TTC549 (cell line): ENCODE results near the gene GPER1.
"Not testable (repeated sequence)": the region's sequence is repeated elsewhere in the genome, so short reads cannot be mapped to it uniquely, and the experiment has no call there.

ENCODE experiments used
- FAIRE-seq: peaks from 2 replicates; lab custom pipeline; 2012; peaks lifted over from hg19 to GRCh38; lab: Jason Lieb, UNC

GPER1 gene

DNA sequence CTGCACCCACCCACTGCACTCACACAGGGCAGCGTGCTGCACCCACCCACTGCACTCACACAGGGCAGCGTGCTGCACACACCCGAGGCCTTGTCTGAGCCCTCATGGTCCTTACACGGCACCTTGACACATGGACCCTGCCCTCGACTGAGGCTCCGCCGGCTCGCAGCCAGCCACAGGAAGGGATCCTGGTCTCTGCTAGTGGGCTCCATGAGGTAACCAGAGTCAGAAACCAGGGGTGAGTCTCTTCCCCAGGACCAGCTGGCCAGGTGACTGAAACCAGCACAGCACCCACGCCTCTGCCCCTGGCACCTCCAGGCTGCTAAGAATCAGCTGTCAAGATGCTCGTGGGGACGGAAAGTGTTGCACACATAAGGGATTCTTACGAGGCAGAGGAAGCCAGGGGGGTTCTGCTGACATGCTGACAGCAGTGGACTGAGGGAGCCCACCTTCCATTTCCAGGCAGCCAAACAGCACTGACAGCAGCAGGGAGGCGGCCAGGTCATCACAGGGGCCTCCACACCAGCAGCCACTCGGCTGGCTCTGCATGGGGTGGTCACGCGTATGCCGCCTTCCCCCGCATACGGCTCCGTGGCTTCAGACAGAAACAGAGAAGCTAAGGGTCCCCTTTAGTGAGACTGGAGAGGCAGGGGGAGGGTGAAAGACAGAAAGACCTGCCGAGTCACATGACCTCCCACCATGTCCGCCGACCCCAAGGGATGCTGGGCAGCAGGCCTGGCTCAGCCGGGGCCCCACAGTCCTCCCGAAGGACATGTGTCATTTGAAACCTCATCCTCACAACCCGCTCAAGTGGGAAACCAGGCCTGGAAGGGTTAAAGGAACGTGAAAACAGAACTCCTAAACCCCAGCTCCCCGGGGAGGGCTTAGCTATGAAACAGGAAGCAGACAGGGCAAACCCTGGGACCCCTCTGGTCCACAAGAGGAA lies 34.2 kb downstream of the GPER1 start:
- no peak for FAIRE-seq

DNA sequence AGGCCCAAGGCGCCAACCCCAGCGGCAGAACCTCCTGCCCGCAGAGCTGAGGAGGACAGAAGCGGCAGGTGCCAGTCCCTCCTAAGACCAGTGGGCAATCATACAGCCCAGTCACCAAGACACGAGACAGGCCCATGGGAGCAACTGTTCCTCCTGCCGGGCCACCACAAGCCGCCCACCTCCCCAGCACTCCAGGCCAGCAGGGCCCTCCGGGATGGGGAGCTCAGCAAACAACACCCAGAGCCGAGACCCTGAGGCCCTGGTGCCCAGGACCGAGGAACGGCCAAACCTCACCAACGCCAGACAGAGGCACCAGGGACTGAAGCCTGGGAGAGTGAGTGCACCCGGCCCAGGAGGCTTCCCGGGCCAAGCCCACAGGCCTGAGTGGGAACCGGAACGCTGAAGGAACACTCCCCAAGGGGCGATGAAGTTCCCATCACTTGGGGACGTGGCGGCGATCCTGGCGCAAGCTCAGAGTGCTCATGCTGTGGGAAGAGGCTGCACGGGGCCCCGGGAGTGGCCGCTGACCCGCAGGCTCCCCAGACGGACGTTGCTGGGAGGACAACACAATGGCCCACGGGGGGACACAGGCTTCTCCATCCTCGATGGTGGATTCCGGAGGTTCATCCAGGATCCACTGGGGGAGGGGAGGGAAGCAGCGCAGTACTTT lies 35.1 kb downstream of the GPER1 start:
- FAIRE-seq, result no peak

DNA sequence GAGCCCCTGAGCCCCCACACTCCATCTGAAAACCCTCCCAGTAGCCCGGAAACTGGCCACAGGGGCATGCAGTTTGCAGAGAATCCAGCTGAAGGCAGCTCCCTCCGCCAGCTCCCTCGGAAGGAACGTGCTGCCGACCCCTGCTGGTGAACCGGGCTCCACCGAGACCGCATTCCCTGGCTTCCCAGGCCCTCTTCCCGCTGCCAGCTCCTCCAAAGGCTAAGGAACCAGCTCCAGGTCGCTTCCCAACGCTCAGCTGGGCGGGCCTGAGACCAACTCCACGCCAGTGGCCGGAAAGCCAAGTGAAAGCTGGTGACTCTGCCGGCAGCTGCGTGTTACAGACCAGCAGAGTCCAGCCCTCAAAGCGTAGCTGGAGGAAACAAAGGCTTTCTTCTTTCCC lies 35.8 kb downstream of the GPER1 start:
- FAIRE-seq, result no peak

DNA sequence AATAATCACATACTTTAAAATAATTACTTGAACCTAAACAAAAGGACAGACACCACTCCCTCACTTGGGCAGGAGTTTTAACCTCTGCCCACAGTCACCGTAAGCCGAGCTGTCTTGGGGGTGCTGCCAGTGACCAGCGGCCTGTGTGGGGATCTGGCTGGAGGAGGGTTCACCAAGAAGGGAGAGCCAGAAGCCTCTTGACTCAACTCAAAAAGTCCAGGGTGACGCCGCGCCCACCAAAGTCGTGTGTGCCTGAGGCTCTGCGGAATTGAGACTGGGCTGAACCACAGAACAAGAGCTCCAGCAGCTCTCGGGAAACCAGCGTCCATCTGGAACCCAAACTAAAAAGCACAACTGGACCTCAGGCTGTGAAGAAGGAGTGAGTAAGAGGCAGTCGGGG lies 36.3 kb downstream of the GPER1 start:
- no peak for FAIRE-seq

DNA sequence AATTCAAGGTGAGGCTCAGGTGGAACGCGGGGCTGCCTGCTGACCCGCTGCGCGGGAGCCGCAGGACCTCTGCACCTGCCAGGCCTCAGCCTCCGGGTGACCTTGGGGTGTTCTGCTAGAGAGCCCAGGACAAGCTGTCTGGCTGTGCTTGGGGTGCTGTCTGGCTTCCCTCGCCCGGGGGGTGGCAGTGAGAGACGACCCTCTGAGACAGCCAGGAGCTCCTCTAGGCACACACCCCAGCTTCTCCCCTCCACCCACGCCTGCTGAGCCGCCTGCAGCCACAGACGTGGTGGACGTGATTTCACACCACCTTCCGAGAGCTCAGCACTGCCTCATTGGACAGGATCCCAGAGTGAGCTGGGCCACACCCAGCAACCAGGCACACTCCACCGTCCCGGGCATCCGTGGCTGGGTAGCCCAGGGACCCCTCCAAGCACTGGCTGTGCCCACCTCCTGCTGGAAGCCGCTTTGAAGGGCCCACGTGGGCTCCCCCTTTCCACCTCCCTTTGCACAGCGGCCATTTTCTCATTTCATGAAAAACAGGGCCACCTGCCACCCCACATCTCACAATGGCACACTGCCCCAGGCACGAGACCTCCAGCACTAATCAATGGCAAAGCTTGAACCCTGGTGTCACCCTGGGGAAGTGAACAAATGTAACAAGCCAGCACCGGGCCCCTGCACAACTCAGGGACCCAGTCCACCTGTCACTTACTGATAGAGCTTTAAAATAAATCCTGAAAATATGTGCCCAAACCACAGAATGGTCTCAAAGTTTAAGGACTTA lies 37.1 kb downstream of the GPER1 start:
- no peak for FAIRE-seq

DNA sequence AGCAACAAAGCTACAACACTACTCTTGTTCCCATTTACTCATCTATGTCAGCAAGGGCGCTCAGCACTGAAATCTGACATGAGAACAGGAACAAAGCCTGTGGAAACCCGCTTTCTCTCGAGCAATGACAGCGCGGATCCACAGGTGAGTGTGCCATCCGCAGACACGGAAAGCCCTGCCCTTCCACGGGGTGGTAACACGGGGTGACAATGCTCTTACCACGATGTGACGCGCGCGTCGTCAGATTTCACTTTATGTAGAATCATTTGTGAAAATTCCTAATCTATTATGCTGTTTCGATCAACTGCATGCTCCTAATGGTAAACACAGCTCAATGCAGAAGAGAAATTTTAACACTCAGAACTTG lies 37.7 kb downstream of the GPER1 start:
- FAIRE-seq, result no peak

DNA sequence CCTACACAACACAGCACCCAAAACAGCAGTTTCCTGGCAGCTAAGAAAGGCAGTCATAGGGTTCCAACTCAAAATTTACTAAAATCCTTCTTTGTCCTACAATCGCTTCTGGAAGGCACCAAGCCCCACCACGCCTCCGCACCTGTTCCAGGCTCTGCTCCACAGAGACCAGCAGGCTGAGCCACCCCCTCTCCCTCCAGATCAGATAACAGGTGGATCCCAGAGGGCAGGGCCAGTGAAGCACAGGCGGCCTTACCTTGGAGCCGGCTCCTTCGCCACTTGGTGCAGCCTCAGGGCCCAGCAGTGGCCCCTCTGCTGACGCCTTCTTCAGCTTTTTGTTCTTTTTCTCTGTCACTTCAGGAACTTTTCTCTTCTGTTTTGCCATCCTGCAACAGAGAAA lies 39.1 kb downstream of the GPER1 start:
- FAIRE-seq, result no peak

DNA sequence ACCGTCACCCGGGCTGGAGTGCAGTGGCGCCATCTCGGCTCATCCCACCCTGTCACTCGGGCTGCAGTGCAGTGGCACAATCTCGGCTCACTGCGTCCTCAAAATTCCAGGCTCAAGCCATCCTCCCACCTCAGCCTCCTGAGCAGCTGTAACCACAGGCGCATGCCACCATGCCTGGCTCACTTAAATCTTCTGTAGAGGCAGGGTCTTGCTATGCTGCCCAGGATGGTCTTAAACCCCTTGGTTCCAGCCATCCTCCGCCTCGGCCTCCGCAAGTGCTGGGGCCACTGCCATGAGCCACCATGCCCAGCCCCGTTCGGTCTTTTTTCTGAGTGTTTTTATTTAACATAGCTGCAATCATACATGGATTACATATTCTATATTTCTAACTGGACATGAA lies 41.5 kb downstream of the GPER1 start:
- FAIRE-seq, result no peak

DNA sequence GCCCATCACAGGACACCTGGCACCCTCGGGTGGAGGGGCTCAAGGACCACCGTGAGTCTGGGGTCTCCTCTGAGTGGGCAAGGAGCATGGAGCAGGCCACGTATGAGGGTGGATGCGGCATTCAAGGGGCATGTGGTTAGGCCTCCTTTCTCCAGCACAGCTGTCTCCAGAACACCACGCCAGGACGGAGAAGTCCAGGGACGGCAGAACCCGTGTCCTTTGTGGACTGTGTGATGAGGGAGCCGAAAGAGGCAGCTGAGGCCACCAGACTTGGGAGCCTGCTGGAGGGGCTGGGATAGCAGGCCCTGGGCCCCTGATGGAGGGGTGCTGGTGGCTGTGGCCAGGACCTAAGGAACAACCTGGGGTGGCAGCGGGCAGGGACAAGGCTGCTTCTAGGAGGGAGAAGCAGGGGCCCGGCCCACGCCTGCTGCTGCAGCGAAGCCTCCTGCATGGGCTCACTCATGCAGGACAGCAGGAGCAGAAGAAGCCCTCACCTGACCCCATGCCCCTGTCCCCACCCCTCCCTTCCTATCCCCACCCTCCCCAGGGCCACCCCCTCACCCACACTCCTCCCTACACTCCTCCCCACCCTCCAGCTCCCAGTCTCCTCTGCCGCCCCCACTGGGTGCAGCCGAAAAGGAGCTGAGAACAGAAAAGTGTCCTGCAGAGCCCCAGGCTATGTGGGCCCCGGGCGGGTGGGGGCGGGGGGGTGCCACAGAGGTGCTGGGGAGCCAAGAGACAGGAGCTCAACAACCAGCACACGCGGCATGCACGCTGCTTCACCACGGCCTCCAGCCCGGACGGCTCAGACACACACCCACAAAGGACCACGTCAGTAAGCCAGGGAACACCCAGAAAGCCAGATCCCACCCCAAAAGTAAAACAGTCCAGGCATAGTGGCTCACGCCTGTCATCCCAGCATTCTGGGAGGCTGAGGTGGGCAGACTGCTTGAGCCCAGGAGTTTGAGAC lies 42.4 kb downstream of the GPER1 start:
- FAIRE-seq, result no peak

DNA sequence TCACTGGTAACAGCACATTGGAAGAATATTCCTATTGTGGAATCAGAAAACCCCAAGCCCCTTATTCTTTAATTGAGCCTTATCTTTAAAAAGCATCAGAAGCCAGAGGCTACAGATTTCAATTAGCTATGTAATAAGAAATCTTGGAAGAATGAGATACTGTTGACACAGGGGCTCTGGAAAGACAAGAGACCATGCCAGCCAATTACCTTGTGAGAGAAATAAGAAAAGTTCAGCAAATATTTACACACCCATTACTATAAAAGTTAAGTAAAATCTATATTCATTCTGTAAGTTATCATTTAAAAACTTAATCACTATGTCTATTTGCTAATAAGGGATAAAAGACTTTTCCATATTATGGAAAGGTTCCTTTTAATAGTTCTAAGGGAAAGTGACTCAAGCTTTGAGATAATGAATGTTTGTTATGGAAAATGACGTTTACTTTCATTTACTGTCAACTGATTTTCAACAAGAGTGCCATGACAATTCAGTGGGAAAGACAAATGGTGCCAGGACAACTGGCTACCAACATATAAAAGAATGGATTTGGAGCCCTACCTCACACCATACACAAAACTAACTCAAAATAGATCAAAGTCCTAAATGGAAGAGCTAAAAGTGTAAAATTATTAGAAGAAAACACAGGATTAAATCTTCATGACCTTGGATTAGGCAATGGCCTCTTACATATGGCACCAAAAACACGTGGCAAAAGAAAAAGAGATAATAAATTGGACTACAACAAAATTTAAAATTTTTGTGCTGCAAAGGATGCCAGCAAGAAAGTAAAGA lies 43.8 kb downstream of the GPER1 start:
- no peak for FAIRE-seq

DNA sequence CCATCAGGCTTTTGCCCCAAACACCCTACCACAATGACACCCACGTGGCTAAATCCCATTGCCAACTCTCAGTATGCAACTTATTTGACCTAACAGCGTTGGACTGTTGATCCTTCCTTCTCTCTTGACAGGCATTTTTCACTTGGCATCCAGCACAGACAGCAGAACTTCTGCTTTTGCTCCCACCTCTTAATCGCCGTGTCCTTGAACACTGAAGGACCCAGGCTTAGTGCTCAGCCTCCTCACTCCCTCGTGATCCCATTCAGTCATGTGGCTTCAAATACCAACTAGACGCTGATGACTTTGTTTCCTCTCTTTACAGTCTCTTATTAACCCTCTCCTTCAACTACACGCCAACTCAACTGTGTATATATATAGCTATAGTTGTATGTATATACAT lies 47.0 kb downstream of the GPER1 start:
- no peak for FAIRE-seq

DNA sequence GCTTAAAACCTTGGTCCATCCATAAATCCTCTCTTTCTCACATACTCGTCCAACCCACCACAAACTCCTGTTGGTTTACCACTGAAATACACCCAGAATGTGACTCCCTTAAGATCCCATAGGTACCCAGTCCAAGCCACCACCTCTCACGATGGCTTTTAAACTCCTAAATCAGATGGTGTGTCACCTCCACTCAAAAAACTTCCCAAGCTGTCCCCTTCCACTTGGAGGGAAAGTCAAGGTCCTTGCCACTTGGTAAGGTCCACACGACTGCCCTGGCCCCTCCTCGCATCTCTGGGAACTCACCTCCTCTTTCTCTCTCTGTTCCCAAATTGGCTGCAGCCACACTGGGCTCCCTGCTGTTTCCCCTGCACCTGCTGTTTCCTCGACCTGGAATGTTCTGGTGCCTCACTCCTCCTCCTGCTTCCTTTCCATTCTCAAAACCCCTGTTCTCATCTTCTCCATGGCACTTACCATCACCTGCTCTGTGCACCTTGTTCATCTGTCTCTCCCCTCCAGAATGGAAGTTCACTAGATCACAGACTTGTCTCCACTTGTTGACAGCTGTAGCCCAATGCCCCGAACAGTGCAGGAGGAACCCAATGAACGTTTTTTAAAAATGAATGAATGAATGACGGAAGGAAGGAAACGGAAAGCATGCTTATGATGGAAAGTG lies 49.1 kb downstream of the GPER1 start:
- FAIRE-seq, result no peak

DNA sequence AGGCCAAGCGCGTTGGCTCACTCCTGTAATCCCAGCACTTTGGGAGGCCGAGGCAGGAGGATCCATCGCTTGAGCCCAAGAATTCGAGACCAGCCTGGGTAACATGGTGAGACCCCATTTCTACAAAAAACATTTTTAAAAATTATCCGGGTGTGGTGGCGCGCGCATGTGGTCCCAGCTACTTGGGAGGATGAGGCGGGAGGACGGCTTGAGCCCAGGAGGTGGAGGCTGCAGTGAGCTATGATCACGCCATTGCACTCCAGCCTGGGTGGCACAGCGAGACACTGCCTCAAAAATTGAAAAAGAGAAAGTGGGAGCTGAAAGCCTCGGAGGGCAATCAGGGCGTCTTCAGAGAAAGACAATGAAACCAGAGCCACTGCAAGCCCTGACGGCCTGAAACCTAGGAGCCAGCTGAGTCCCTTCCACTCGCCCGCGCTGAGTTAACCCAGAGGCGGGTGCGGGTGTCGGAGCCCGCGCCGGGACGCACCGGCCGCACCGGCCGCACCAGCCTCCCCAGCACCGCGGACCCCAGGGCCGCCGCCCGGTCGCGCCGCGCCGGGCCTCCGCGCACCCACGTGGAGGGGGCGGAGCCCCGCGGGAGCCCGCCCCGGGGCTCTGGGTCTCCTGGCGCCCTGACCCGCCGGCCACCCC lies 49.7 kb downstream of the GPER1 start:
- FAIRE-seq, result no peak

DNA sequence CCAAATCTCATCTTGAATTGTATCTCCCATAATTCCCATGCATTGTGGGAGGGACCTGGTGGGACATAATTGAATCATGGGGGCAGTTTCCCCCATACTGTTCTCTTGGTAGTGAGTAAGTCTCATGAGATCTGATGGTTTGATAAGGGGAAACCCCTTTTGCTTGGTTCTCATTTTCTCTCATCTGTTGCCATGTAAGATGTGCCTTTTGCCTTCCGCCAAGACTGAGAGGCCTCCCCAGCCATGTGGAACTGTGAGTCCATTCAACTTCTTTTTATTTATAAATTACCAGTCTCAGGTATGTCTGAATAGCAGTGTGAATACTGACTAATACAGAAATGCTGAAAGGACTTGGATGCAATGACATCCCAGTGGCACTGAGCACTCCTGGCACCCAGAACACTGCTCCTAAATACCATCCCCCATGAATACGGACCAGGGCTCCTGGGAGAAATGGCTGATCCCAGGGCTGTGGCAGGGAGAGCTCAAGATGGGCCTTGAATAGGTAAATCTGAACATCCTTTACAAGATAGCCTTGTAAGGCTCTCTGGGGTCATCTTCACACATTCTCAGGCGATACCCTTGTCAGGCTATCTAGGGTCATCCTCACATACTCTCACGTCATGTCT lies 52.7 kb downstream of the GPER1 start:
- no peak for FAIRE-seq

DNA sequence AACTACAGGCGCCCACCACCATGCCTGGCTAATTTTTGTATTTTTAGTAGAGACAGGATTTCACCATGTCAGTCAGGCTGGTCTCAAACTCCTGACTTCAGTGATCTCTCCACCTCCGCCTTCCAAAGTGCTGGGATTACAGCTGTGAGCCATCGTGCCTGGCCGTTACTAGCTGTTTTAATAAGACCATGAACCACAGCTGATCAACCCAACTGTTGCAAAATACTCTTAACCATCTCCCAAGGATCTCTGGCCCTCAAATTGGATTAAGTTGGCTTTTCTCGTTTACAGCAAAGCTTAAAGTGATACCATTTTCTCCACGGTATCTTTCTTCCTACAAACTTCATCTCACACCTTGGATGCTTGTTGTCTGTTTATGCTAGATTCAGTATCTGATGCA lies 53.7 kb downstream of the GPER1 start:
- no peak for FAIRE-seq

DNA sequence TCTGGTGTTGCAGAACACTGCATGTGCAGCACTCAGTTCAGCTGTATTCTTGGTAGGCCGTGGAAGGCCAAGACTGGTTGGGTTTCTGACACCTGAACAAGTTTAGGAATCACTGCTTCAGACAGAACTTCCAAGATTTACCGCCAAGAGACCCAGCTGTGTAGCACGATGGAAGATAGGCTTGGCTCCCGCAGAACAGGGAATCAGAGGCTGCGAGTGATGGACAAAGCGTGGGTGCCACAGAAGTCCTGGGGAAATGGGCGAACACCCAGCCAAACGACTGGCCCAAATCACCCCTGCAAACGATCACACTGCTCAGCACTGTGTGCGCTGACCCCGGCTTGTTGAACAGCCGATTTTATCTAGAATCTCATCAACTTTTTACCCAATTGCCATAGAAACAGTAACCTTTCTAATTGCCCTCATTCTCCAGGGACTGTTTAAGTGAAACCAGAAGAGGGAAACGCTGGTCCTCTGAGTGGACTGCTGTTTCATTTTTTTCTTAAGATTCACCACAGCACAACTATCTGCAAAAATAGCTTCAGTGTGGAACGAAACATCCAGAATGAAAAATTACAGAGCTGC lies 54.2 kb downstream of the GPER1 start:
- no peak for FAIRE-seq

DNA sequence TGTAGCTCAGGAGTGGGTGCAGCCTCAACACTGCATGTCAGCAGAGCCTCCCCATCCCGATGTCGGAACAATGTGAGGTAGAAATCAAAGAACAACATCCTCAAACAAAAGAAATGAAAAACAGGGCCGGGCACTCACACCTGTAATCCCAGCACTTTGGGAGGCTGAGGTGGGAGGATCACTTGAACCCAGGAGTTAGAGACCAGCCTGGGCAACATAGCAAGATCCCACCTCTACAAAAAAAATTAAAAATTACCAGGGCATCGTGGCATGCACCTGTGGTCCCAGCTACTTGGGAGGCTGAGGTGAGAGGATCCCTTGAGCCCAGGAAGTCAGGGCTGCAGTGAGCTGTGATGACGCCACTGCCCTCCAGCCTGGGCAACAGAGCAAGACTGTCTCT lies 55.1 kb downstream of the GPER1 start:
- FAIRE-seq, result not testable (repeated sequence)
